ENCODE data around the gene KLB. TPM values are rescaled to one million over a fixed set of nuclear protein-coding genes. Genes with fewer than 3 reads are reported as not detected.

KLB gene
- total RNA-seq, 1 donor from 2014 or later = not detected

GRCh38 chr4:39476187-39476895 is 69.6 kb downstream of the KLB start:
- H3K36me3 Mint-ChIP-seq (ENCODE audit: low read depth) = peaks cover 1% of the 10 kb centered on the region
- no peaks in the 10 kb centered on the region for H3K9me3 Mint-ChIP-seq (ENCODE audit: low read depth)
- no peak for DNase-seq (ENCODE audit: low spot score)
- H3K4me3 Mint-ChIP-seq (ENCODE audit: unreplicated experiment) = no peak overlapping the region
- peak overlapping the region; percentile 24 for H3K27ac Mint-ChIP-seq (ENCODE audit: unreplicated experiment)
- no peaks in the 10 kb centered on the region for H3K27me3 Mint-ChIP-seq (ENCODE audit: low read depth)
- peaks cover 12% of the 10 kb centered on the region for H3K4me1 Mint-ChIP-seq (ENCODE audit: low read depth)
- TF ChIP-seq CTCF (IDR thresholded peaks at IDR 0.05) = no peak

GRCh38 chr4:39480251-39480650 is 73.5 kb downstream of the KLB start:
- no peaks in the 10 kb centered on the region for H3K27me3 Mint-ChIP-seq (ENCODE audit: low read depth)
- no peak for DNase-seq (ENCODE audit: low spot score)
- no peak overlapping the region for H3K4me3 Mint-ChIP-seq (ENCODE audit: unreplicated experiment)
- TF ChIP-seq CTCF (IDR thresholded peaks at IDR 0.05) = no peak
- peaks cover 12% of the 10 kb centered on the region for H3K4me1 Mint-ChIP-seq (ENCODE audit: low read depth)
- H3K9me3 Mint-ChIP-seq (ENCODE audit: low read depth) = peaks cover 9% of the 10 kb centered on the region
- H3K36me3 Mint-ChIP-seq (ENCODE audit: low read depth) = peaks cover 4% of the 10 kb centered on the region
- H3K27ac Mint-ChIP-seq (ENCODE audit: unreplicated experiment) = no peak overlapping the region

- Mint-ChIP-seq H3K36me3 (ENCODE audit: low read depth) (peaks cover 4% of the 10 kb centered on the region), H3K27me3 (ENCODE audit: low read depth) (no peaks in the 10 kb centered on the region), H3K4me1 (ENCODE audit: low read depth) (peaks cover 10% of the 10 kb centered on the region), H3K27ac (ENCODE audit: unreplicated experiment) (no peak overlapping the region), H3K9me3 (ENCODE audit: low read depth) (peaks cover 9% of the 10 kb centered on the region), H3K4me3 (ENCODE audit: unreplicated experiment) (no peak overlapping the region)
- no peak for DNase-seq (ENCODE audit: low spot score)
- no peak for TF ChIP-seq CTCF (IDR thresholded peaks at IDR 0.05)
Measured at GRCh38 chr4:39480902-39481695, 74.4 kb downstream of the KLB start.

- no peak overlapping the region for H3K27ac Mint-ChIP-seq (ENCODE audit: unreplicated experiment)
- H3K4me3 Mint-ChIP-seq (ENCODE audit: unreplicated experiment) = no peak overlapping the region
- peaks cover 9% of the 10 kb centered on the region for H3K9me3 Mint-ChIP-seq (ENCODE audit: low read depth)
- H3K27me3 Mint-ChIP-seq (ENCODE audit: low read depth) = no peaks in the 10 kb centered on the region
- H3K36me3 Mint-ChIP-seq (ENCODE audit: low read depth) = peaks cover 4% of the 10 kb centered on the region
- no peak for TF ChIP-seq CTCF (IDR thresholded peaks at IDR 0.05)
- DNase-seq (ENCODE audit: low spot score) = no peak
- no peaks in the 10 kb centered on the region for H3K4me1 Mint-ChIP-seq (ENCODE audit: low read depth)
Measured at GRCh38 chr4:39484582-39485272, 78.0 kb downstream of the KLB start.

- TF ChIP-seq CTCF (IDR thresholded peaks at IDR 0.05) = no peak
- no peak for DNase-seq (ENCODE audit: low spot score)
- H3K27me3 Mint-ChIP-seq (ENCODE audit: low read depth) = no peaks in the 10 kb centered on the region
- H3K4me3 Mint-ChIP-seq (ENCODE audit: unreplicated experiment) = no peak overlapping the region
- no peaks in the 10 kb centered on the region for H3K4me1 Mint-ChIP-seq (ENCODE audit: low read depth)
- H3K36me3 Mint-ChIP-seq (ENCODE audit: low read depth) = peaks cover 4% of the 10 kb centered on the region
- H3K9me3 Mint-ChIP-seq (ENCODE audit: low read depth) = peaks cover 9% of the 10 kb centered on the region
- no peak overlapping the region for H3K27ac Mint-ChIP-seq (ENCODE audit: unreplicated experiment)
Measured at GRCh38 chr4:39486221-39486804, 79.6 kb downstream of the KLB start.

Data from chondrocyte (in vitro differentiated cells).